ENCODE measurements around the gene CNPPD1. TPM values are rescaled to one million over a fixed set of nuclear protein-coding genes. Genes with fewer than 3 reads are reported as not detected.

The CNPPD1 gene
- total RNA-seq, 3 donors from 2014 or later (not counting 1 experiment from before 2014, with no cell fraction given): 64.4 to 72.4 (median 64.8) TPM

GRCh38 chr2:219213486-219214071, 36.9 kb upstream of the CNPPD1 start:
- no peak overlapping the region for H3K27ac Mint-ChIP-seq
- peaks cover 10% of the 10 kb centered on the region for H3K36me3 ChIP-seq (ENCODE audit: control insufficient read depth, insufficient read depth, low read length)
- H3K27me3 ChIP-seq (ENCODE audit: control insufficient read depth, insufficient read depth, low read length): no peaks in the 10 kb centered on the region
- no peak overlapping the region for H3K4me3 ChIP-seq (ENCODE audit: low read length)
- no peak for ATAC-seq
- H3K4me3 Mint-ChIP-seq: no peak overlapping the region
- H3K9me3 ChIP-seq (ENCODE audit: control insufficient read depth, insufficient read depth, low read length): no peaks in the 10 kb centered on the region
- H3K27ac ChIP-seq (ENCODE audit: low read length): no peak overlapping the region
- no peak for TF ChIP-seq CTCF (IDR thresholded peaks at IDR 0.05)
- no peaks in the 10 kb centered on the region for H3K36me3 Mint-ChIP-seq
- H3K27me3 Mint-ChIP-seq (ENCODE audit: low read depth in 2 of 2): no peaks in the 10 kb centered on the region
- H3K9me3 Mint-ChIP-seq: no peaks in the 10 kb centered on the region
- H3K4me1 Mint-ChIP-seq: peaks cover 18 to 24% of the 10 kb centered on the region in 2 donors
- intact Hi-C loops (cut with micrococcal nuclease): loop anchor here (5.0 kb wide), 1 partner anchor 156 kb away; no protein-coding TSS in a partner anchor
- WGBS (ENCODE audit: insufficient coverage): 92% methylated on average over 10 of the region's 10 CpGs
- peaks cover 42% of the 10 kb centered on the region for H3K4me1 ChIP-seq (ENCODE audit: control insufficient read depth, insufficient read depth, low read length)
- no peak for DNase-seq

- peaks cover 16% of the 10 kb centered on the region for H3K36me3 ChIP-seq (ENCODE audit: control insufficient read depth, insufficient read depth, low read length)
- 97% methylated on average over 8 of the region's 8 CpGs for WGBS (ENCODE audit: insufficient coverage)
- ATAC-seq (no peak), DNase-seq (no peak)
- H3K9me3 ChIP-seq (ENCODE audit: control insufficient read depth, insufficient read depth, low read length): no peaks in the 10 kb centered on the region
- no peak overlapping the region for H3K4me3 ChIP-seq (ENCODE audit: low read length)
- no peak overlapping the region for H3K4me3 Mint-ChIP-seq
- no peaks in the 10 kb centered on the region for H3K27me3 ChIP-seq (ENCODE audit: control insufficient read depth, insufficient read depth, low read length)
- H3K27ac ChIP-seq (ENCODE audit: low read length): no peak overlapping the region
- no peaks in the 10 kb centered on the region for H3K27me3 Mint-ChIP-seq (ENCODE audit: low read depth in 2 of 2)
- TF ChIP-seq CTCF (IDR thresholded peaks at IDR 0.05): no peak
- H3K27ac Mint-ChIP-seq: no peak overlapping the region
- H3K4me1 Mint-ChIP-seq: peaks cover 20 to 27% of the 10 kb centered on the region in 2 donors
- H3K4me1 ChIP-seq (ENCODE audit: control insufficient read depth, insufficient read depth, low read length): peaks cover 41% of the 10 kb centered on the region
- intact Hi-C loops (cut with micrococcal nuclease): loop anchor here (5.0 kb wide), 1 partner anchor 156 kb away; no protein-coding TSS in a partner anchor
- H3K9me3 Mint-ChIP-seq: no peaks in the 10 kb centered on the region
- no peaks in the 10 kb centered on the region for H3K36me3 Mint-ChIP-seq
Observed at GRCh38 chr2:219213026-219213415, 36.3 kb upstream of the CNPPD1 start.

DNA sequence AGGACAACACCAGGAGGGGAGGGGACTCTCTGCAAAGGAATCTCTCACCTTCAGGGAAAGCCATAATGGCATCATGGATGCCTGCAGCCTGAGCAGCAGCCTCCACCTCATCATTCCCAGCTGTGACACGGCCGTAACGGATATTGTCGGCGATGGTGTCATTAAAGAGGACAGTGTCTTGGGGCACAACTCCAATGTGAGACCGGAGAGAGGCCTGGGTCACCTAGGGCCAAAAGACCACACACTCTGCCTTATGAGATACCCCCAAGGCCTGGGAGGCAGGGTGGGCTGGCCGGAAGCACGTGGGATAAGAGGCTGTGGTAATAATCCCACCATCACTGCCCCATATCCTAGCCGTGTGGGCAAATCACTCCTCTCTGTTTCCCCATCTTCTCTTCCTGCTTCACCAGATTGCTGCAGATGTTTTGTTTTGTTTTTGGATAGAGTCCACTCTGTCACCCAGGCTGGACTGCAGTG, 34.2 kb upstream of the CNPPD1 start:
- intact Hi-C loops (cut with micrococcal nuclease): loop anchor here (1.0 to 5.0 kb wide), 4 partner anchors 40 to 177 kb away; partner anchors contain the start of gene NHEJ1
- Mint-ChIP-seq H3K36me3 (no peaks in the 10 kb centered on the region), H3K4me1 (peaks cover 23 to 32% of the 10 kb centered on the region in 2 donors), H3K9me3 (no peaks in the 10 kb centered on the region), H3K27me3 (ENCODE audit: low read depth in 2 of 2) (no peaks in the 10 kb centered on the region), H3K4me3 (peak overlapping the region; percentile 71), H3K27ac (peak overlapping the region; percentile 82 to 92)
- Histone ChIP-seq H3K27me3 (ENCODE audit: control insufficient read depth, insufficient read depth, low read length) (no peaks in the 10 kb centered on the region), H3K4me1 (ENCODE audit: control insufficient read depth, insufficient read depth, low read length) (peaks cover 49% of the 10 kb centered on the region), H3K4me3 (ENCODE audit: low read length) (no peak overlapping the region), H3K36me3 (ENCODE audit: control insufficient read depth, insufficient read depth, low read length) (peaks cover 17% of the 10 kb centered on the region), H3K9me3 (ENCODE audit: control insufficient read depth, insufficient read depth, low read length) (no peaks in the 10 kb centered on the region), H3K27ac (ENCODE audit: low read length) (peak overlapping the region; percentile 27)
- DNase-seq: no peak
- TF ChIP-seq CTCF (IDR thresholded peaks at IDR 0.05): no peak
- ATAC-seq: no peak
- over 99% methylated on average over 8 of the region's 9 CpGs for WGBS (ENCODE audit: insufficient coverage)

Data from natural killer cell (primary cell).